Testis (tissue), 3 donors: ENCODE results near the gene CAMKK2. TPM values are rescaled to one million over a fixed set of nuclear protein-coding genes. Genes with fewer than 3 reads are reported as not detected.
A peak's percentile ranks its signal among the peaks of the same experiment; 100 is the strongest.

Experiments used
- DNase-seq: peaks from one replicate; pipeline ENCODE4 v3.0.0-alpha.2; 2019
- H3K27ac ChIP-seq, 2 donors: fragments of 200-600 bp; sonication (generic); one replicate each; pipeline ENCODE4 v1.5.1; 2019
- H3K27me3 ChIP-seq: fragments of 200-600 bp; sonication (generic); one replicate; pipeline ENCODE4 v1.5.1; 2019
- H3K36me3 ChIP-seq: fragments of 200-600 bp; sonication (generic); one replicate; pipeline ENCODE4 v1.5.1; 2017; ENCODE audit warnings: low read depth; ENCODE audit errors: missing control alignments
- H3K4me1 ChIP-seq: fragments of 200-600 bp; sonication (generic); one replicate; pipeline ENCODE4 v1.5.1; 2019
- H3K4me3 ChIP-seq, 2 donors: fragments of 200-600 bp; sonication (generic); one replicate each; pipeline ENCODE4 v1.5.1; 2017 to 2019
- H3K9me3 ChIP-seq: fragments of 200-600 bp; sonication (generic); one replicate; pipeline ENCODE4 v1.5.1; 2017
- POLR2A ChIP-seq: fragments of 450-650 bp; IDR thresholded peaks from one replicate; pipeline ENCODE4 v1.6.1; 2017; ENCODE audit warnings: antibody characterized with exemption, mild to moderate bottlenecking, moderate library complexity
- WGBS, 2 donors: methylation state at CpG; one replicate each; pipeline ENCODE4 v1.1.5; 2018; 5-methylcytosine and 5-hydroxymethylcytosine counted together
- intact Hi-C: fragments of 100-400 bp; cut with DNase I; formaldehyde crosslinking; loops from one replicate; pipeline ENCODE4 v1.15.1; 2023; ENCODE audit warnings: low total_unique reads
- polyA plus RNA-seq: library from polyadenylated mRNA; stranded (reverse); fragments of 350-450 nt; fragmentation: Illumina TruSeq; extraction: RNeasy Lipid Tissue Mini Kit (QIAGEN cat#74804); gene quantifications from one replicate; pipeline ENCODE4 v1.2.3, GENCODE V29; 2014; ENCODE audit warnings: low read depth, low replicate concordance; ENCODE audit not compliant: insufficient read depth
- total RNA-seq, 2 donors: library from RNA; depleted of rRNA; stranded (reverse); fragments of >200 nt; gene quantifications; one replicate each; pipeline ENCODE4 v1.2.3, GENCODE V29; 2016
- TF ChIP-seq, protein P1 (sequence below), 3 experiments: fragments of 450-650 bp in 2 of 3; fragments of 200-600 bp in 1 of 3; sonication (generic) in 1 of 3; IDR thresholded peaks; one replicate each; pipeline ENCODE4 v1.5.1; 2016 to 2019; ENCODE audit warnings: antibody characterized with exemption in 3 of 3, mild to moderate bottlenecking in 2 of 3, moderate library complexity in 1 of 3

The CAMKK2 gene
- total and polyA plus RNA-seq, 3 donors from 2014 or later: 17.1 to 22.1 (median 21.5) TPM

DNA sequence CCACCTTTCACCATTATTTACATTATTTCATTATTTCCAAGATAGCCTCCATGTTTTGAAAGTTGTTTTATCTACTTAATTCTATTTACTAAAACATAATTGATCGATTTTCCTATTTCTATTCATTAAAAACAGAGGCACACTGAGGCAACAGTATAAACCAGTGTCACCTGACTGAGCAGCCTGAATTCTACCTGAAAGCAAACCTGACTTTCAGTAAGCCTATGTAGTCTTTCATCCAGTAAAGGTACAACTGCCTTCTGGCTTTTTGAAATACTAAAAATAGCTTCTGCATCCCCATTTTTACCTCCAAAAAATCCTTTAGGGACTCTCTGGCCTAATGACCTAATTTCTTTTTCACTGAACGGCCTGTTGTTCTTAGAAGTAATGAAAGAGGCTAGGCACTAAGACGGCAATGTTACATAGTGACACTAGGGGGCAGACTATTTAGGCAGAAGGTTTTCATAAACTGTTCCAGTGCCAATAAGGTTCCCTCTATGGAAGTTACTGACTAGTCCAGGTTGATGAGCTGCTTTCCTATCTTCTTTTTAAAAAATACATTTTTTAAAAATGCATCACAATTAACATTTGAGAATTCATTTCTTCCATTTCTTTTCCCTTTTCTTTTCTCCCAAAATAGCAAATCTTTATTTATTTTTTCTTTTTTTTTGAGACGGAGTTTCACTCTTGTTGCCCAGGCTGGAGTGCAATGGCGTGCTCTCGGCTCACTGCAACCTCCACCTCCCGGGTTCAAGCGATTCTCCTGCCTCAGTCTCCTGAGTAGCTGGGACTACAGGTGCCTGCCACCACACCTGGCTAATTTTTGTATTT, 38.2 kb upstream of the CAMKK2 start:
- intact Hi-C loops: loop anchor here (5.0 kb wide), 1 partner anchor 108 kb away; no protein-coding TSS in a partner anchor
- 65 to 66% methylated on average over 8 of the region's 8 CpGs for WGBS, 2 donors
- TF ChIP-seq, protein P1, sequence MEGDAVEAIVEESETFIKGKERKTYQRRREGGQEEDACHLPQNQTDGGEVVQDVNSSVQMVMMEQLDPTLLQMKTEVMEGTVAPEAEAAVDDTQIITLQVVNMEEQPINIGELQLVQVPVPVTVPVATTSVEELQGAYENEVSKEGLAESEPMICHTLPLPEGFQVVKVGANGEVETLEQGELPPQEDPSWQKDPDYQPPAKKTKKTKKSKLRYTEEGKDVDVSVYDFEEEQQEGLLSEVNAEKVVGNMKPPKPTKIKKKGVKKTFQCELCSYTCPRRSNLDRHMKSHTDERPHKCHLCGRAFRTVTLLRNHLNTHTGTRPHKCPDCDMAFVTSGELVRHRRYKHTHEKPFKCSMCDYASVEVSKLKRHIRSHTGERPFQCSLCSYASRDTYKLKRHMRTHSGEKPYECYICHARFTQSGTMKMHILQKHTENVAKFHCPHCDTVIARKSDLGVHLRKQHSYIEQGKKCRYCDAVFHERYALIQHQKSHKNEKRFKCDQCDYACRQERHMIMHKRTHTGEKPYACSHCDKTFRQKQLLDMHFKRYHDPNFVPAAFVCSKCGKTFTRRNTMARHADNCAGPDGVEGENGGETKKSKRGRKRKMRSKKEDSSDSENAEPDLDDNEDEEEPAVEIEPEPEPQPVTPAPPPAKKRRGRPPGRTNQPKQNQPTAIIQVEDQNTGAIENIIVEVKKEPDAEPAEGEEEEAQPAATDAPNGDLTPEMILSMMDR (IDR thresholded peaks at IDR 0.05): peak; percentile 69 to 93 (median 81)
- no peak for TF ChIP-seq POLR2A
- Histone ChIP-seq H3K27ac (no peak overlapping the region), H3K4me3 (no peak overlapping the region), H3K4me1 (peaks cover 2% of the 10 kb centered on the region), H3K27me3 (no peaks in the 10 kb centered on the region), H3K9me3 (no peaks in the 10 kb centered on the region), H3K36me3 (no peaks in the 10 kb centered on the region)
- DNase-seq: peak; percentile 43

DNA sequence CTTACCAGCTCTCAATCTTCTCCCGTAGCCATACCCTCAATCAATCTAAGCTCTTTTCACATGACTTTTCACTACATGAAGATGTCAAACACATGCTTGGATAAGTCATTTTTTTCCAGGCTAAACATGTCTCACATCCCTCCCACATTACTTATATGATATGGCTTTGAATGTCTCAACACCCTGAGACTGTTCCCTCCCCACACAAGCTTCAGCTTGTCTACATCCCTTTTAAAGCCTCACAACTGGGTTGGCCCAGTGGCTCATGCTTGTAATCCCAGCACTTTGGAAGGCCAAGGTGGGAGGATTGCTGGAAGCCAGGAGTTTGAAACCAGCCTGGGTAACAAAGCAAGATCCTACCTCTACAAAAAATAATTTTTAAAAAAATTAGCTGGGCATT, 37.2 kb upstream of the CAMKK2 start:
- no peaks in the 10 kb centered on the region for H3K27me3 ChIP-seq

DNA sequence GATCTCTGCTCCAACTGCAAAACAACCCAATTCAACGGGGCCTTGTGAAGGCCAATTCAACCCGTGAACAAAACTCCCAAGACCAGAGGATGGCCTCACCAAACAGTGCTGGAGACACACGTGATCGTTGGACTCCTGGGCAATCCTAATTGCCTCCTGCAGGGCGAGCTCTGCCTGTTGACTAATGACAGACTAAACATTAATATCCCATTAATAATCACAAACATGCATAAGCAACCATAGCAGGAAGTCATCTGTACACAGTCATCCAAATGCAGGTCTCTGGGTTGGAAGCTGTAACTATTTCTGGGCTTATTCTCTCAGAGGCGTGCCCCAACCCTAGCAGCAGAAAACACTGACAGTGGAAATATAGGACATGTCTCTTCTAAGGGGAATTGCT, 34.7 kb upstream of the CAMKK2 start:
- Histone ChIP-seq H3K4me1 (no peaks in the 10 kb centered on the region), H3K36me3 (no peaks in the 10 kb centered on the region), H3K27ac (no peak overlapping the region), H3K27me3 (no peaks in the 10 kb centered on the region), H3K4me3 (no peak overlapping the region), H3K9me3 (no peaks in the 10 kb centered on the region)
- intact Hi-C loops: no loop called here
- no peak for TF ChIP-seq POLR2A
- TF ChIP-seq, protein P1 (IDR thresholded peaks at IDR 0.05): no peak
- 80 to 81% methylated on average over 6 of the region's 6 CpGs for WGBS, 2 donors
- no peak for DNase-seq

More for the DNA sequence above, 37.2 kb upstream of the CAMKK2 start:
- Histone ChIP-seq H3K27ac (no peak overlapping the region), H3K36me3 (no peaks in the 10 kb centered on the region), H3K9me3 (no peaks in the 10 kb centered on the region), H3K4me1 (peaks cover 2% of the 10 kb centered on the region), H3K4me3 (no peak overlapping the region)
- intact Hi-C loops: no loop called here
- no peak for TF ChIP-seq POLR2A
- TF ChIP-seq, protein P1 (IDR thresholded peaks at IDR 0.05): no peak
- 89 to 95% methylated on average over 1 of the region's 1 CpG for WGBS, 2 donors
- DNase-seq: no peak

DNA sequence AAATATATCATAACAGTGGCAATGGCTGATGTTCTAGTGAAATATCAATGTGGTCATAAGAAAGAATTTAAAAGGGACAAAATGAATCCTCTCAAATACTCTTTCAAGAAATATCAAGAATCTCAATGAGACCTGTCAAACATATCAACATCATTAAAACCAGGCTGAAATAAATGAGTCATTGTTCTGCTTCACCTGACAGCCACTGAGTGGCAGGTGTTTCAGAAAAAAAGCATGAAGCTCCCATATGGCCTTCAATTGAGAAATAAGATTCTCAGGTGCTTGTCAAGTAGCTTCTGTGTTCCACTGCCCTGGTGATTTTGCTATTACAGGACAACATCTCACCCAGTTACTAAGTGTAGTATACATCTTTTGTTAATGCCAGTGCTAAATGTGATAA, 34.2 kb upstream of the CAMKK2 start:
- TF ChIP-seq, protein P1 (IDR thresholded peaks at IDR 0.05): no peak
- TF ChIP-seq POLR2A: no peak
- Histone ChIP-seq H3K36me3 (no peaks in the 10 kb centered on the region), H3K4me1 (no peaks in the 10 kb centered on the region), H3K9me3 (no peaks in the 10 kb centered on the region), H3K27ac (no peak overlapping the region), H3K4me3 (no peak overlapping the region), H3K27me3 (no peaks in the 10 kb centered on the region)
- intact Hi-C loops: no loop called here
- DNase-seq: no peak

DNA sequence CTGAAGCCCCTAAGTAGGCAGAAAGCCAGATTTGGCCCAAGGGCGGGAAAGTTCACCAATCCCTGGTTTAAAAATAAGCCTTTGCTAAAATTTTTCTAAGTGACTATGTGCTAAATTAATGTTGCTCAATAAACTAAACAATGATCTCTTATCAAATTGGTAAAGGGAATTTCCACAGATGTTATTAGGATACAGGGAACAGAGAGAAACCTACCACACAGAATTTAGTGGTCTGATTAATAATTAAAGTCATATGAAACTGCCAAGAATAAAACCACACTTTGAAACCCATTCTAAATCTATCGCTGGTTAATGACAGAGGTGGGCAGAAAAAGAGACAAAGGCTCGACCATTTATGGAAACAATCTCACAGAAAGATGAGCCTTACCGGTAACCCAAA, 33.7 kb upstream of the CAMKK2 start:
- no peaks in the 10 kb centered on the region for H3K9me3 ChIP-seq
- no peaks in the 10 kb centered on the region for H3K4me1 ChIP-seq
- no peaks in the 10 kb centered on the region for H3K36me3 ChIP-seq
- no peaks in the 10 kb centered on the region for H3K27me3 ChIP-seq
- intact Hi-C loops: no loop called here
- DNase-seq: no peak
- no peak overlapping the region for H3K27ac ChIP-seq
- no peak for TF ChIP-seq POLR2A
- TF ChIP-seq, protein P1 (IDR thresholded peaks at IDR 0.05): no peak
- 91 to 93% methylated on average over 4 of the region's 4 CpGs for WGBS, 2 donors
- H3K4me3 ChIP-seq: no peak overlapping the region
